ENCODE data around the gene SYT17. TPM values are rescaled to one million over a fixed set of nuclear protein-coding genes. Genes with fewer than 3 reads are reported as not detected.
A peak's percentile ranks its signal among the peaks of the same experiment; 100 is the strongest.

SYT17 gene
- total RNA-seq, 2 donors from 2014 or later: 3.9 to 9.2 TPM

DNA sequence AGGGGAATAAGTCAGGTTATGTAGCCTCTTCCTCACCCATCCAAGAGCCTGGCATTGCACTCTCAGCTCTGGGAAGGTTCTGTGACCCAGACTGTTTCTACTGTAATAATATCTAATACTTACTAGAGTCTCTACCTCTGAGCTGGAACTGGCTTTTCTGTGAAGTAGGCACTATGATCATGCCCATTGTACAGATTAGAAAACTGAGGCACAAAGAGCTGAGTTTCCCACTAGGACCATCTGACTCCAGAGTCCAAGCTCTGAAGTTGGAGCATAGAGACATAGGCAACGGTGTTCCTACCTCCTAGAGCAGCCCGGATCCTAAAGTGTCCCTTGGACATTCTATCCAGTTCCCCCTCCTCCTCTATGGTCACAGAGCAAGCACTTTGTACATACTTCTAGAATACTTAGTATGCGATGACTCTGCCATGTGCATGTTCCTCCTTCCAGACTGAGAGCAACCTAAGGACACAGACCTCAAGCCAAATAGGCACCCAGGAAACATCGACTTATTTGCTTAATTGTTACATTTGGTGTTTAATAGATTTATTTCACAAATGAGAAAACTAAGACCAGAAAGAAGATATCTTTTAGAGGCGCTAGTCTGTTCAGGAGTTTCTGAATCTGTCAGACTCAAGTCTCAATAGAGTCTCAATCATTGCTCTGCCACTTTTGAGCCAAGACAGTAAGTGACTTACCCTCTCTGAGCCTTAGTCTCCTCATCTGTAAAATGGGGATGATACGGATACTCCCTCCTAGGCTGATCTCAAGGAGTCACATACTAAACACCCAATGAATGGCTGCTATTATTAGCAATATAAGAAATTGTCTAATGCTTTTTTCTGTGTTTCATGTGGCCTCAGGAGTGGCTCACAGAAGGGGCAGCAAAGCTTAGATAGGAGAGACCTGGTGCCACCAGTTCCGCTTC lies 121.1 kb downstream of the SYT17 start:
- H3K4me3 ChIP-seq: no peak overlapping the region
- WGBS, 2 donors: 78 to 80% methylated on average over 6 to 7 of the region's 7 CpGs
- no peaks in the 10 kb centered on the region for H3K27me3 ChIP-seq
- no peaks in the 10 kb centered on the region for H3K9me3 ChIP-seq
- intact Hi-C loops (cut with DNase I): no loop called here
- H3K27ac ChIP-seq: no peak overlapping the region
- DNase-seq (no peak), ATAC-seq (no peak)
- TF ChIP-seq POLR2A (IDR thresholded peaks at IDR 0.05): no peak
- TF ChIP-seq, protein P1, sequence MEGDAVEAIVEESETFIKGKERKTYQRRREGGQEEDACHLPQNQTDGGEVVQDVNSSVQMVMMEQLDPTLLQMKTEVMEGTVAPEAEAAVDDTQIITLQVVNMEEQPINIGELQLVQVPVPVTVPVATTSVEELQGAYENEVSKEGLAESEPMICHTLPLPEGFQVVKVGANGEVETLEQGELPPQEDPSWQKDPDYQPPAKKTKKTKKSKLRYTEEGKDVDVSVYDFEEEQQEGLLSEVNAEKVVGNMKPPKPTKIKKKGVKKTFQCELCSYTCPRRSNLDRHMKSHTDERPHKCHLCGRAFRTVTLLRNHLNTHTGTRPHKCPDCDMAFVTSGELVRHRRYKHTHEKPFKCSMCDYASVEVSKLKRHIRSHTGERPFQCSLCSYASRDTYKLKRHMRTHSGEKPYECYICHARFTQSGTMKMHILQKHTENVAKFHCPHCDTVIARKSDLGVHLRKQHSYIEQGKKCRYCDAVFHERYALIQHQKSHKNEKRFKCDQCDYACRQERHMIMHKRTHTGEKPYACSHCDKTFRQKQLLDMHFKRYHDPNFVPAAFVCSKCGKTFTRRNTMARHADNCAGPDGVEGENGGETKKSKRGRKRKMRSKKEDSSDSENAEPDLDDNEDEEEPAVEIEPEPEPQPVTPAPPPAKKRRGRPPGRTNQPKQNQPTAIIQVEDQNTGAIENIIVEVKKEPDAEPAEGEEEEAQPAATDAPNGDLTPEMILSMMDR (IDR thresholded peaks at IDR 0.05): no peak
- no peaks in the 10 kb centered on the region for H3K36me3 ChIP-seq (replicated peaks in 1 of 2; ENCODE audit: insufficient read depth in 1 of 2, low read depth in 2 of 2)
- H3K4me1 ChIP-seq: no peaks in the 10 kb centered on the region

DNA sequence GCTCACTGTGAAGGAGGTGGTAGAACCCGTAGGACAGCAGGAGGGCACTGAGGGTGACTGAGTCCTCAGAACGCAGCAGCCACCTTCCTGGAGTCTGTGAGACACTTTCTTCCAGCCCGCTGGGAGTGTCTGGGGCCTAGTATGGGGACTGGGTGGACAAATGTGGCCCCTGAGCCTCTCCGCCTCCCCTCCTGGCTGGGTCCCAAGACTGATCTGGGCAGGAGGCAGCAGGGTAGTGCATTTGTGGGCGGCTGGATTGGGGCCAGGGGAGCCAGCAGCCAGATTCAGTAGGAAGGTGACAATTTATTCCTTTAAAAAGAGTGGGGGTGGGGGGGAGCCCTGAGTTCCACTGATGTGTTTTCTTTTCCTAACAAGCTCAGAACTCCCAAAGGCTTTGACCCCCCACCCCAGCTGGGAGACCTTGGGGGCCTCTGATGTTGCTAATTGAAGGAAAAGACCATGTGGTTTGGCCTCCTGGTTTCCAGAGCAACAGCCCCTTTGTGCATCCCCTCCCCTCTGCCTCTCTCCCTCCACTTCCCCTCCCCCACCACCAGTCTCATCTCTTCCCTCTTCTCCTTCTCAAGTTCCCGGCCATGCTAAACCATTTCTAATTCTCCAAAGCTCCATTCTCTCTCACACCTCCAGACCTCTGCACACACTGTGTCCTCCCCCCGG lies 121.9 kb downstream of the SYT17 start:
- 56 to 57% methylated on average over 4 to 7 of the region's 7 CpGs for WGBS, 2 donors
- no peaks in the 10 kb centered on the region for H3K9me3 ChIP-seq
- no peaks in the 10 kb centered on the region for H3K4me1 ChIP-seq
- H3K27ac ChIP-seq: no peak overlapping the region
- TF ChIP-seq, protein P1 (IDR thresholded peaks at IDR 0.05): no peak
- no peak for TF ChIP-seq POLR2A (IDR thresholded peaks at IDR 0.05)
- no peak overlapping the region for H3K4me3 ChIP-seq
- no peaks in the 10 kb centered on the region for H3K36me3 ChIP-seq (replicated peaks in 1 of 2; ENCODE audit: insufficient read depth in 1 of 2, low read depth in 2 of 2)
- DNase-seq: peak in 2 of 4 donors; percentile 12 to 15
- no peaks in the 10 kb centered on the region for H3K27me3 ChIP-seq
- intact Hi-C loops (cut with DNase I): no loop called here
- ATAC-seq: no peak

DNA sequence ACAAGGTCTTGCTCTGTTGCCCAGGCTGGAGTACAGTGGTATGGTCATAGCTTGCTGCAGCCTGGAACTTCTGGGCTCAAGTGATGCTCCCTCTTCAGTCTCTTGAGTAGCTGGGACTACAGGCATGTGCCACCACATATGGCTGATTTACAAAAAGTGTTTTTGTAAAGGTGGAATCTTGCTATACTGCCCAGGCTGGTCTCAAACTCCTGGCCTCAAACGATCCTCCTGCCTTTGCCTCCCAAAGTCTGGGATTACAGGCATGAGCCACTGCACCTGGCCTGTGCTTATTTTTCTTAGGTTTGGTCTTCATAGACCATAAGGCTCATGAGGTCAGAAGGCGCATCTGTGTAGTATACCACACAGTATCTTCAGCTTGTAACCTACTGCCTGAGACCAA lies 122.8 kb downstream of the SYT17 start:
- no peaks in the 10 kb centered on the region for H3K27me3 ChIP-seq
- H3K4me1 ChIP-seq: no peaks in the 10 kb centered on the region
- no peak overlapping the region for H3K4me3 ChIP-seq
- no peak overlapping the region for H3K27ac ChIP-seq
- WGBS, 2 donors: 60 to 74% methylated on average over 2 of the region's 2 CpGs
- no peak for TF ChIP-seq POLR2A (IDR thresholded peaks at IDR 0.05)
- TF ChIP-seq, protein P1 (IDR thresholded peaks at IDR 0.05): no peak
- H3K36me3 ChIP-seq (replicated peaks in 1 of 2; ENCODE audit: insufficient read depth in 1 of 2, low read depth in 2 of 2): no peaks in the 10 kb centered on the region
- DNase-seq (no peak), ATAC-seq (no peak)
- intact Hi-C loops (cut with DNase I): no loop called here
- no peaks in the 10 kb centered on the region for H3K9me3 ChIP-seq

DNA sequence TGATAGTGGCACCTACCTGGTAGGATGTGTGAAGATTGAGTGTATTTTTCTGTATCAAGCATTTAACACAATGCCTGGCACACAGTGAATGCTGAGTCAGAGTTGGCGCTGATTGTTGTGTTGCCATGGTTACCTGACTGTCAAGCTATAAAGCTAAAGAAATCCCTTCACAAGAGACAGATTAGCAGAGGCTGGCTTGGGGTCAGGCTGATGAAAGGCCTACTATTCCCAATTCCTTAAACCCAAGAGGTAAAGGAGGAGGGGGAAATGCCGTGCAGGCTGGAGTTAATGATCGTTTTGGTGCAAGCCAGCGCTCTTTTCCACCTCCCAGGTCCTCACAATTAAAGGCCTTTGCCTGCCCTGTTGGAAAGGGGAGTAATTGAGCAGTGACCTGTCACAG lies 123.4 kb downstream of the SYT17 start:
- 40 to 41% methylated on average over 4 of the region's 4 CpGs for WGBS, 2 donors
- no peaks in the 10 kb centered on the region for H3K9me3 ChIP-seq
- no peaks in the 10 kb centered on the region for H3K36me3 ChIP-seq (replicated peaks in 1 of 2; ENCODE audit: insufficient read depth in 1 of 2, low read depth in 2 of 2)
- ATAC-seq: no peak
- no peak overlapping the region for H3K4me3 ChIP-seq
- H3K27ac ChIP-seq: no peak overlapping the region
- intact Hi-C loops (cut with DNase I): no loop called here
- no peaks in the 10 kb centered on the region for H3K27me3 ChIP-seq
- TF ChIP-seq POLR2A (IDR thresholded peaks at IDR 0.05): no peak
- TF ChIP-seq, protein P1 (IDR thresholded peaks at IDR 0.05): no peak
- no peaks in the 10 kb centered on the region for H3K4me1 ChIP-seq
- DNase-seq: peak; percentile 25 to 44 (median 30)

All from body of pancreas (tissue), 4 donors.